Body of pancreas (tissue), 4 donors: Measurements from ENCODE around the gene OR10D3. TPM values are rescaled to one million over a fixed set of nuclear protein-coding genes. Genes with fewer than 3 reads are reported as not detected.

Experiments used
- ATAC-seq: fragments of 150-250 bp; one replicate; pipeline ENCODE4 v1.9.1; 2016
- DNase-seq, 4 donors: peaks; one replicate each; pipeline ENCODE4 v3.0.0-alpha.2; 2019
- H3K27ac ChIP-seq, 4 donors: fragments of 200-600 bp; sonication (generic); 1 replicate in 3 of 4; 2 replicates in 1 of 4; pipeline versions ENCODE4 v1.5.1 to v1.6.1; 2016 to 2019; ENCODE audit warnings: mild to moderate bottlenecking in 1 of 4, mixed read lengths in 1 of 4, moderate library complexity in 1 of 4
- H3K27me3 ChIP-seq, 2 donors: fragments of 200-600 bp; sonication (generic); one replicate each; pipeline ENCODE4 v1.6.0; 2016; ENCODE audit warnings: mild to moderate bottlenecking in 1 of 2
- H3K36me3 ChIP-seq, 2 donors: fragments of 200-600 bp; sonication (generic); replicated peaks in 1 of 2; 2 replicates each; pipeline ENCODE4 v1.5.1; 2016; ENCODE audit warnings: low read depth in 2 of 2; ENCODE audit not compliant: insufficient read depth in 1 of 2
- H3K4me1 ChIP-seq: fragments of 200-600 bp; sonication (generic); one replicate; pipeline ENCODE4 v1.6.0; 2016
- H3K4me3 ChIP-seq, 2 donors: fragments of 200-600 bp; sonication (generic); 1 replicate in 1 of 2; 2 replicates in 1 of 2; pipeline ENCODE4 v1.5.1; 2016 to 2019
- H3K9me3 ChIP-seq, 3 donors: fragments of 200-600 bp; sonication (generic); 1 replicate in 2 of 3; 2 replicates in 1 of 3; pipeline ENCODE4 v1.5.1; 2016
- POLR2A ChIP-seq, 3 donors: fragments of 450-650 bp; IDR thresholded peaks; one replicate each; pipeline ENCODE4 v1.6.1; 2016; ENCODE audit warnings: antibody characterized with exemption in 3 of 3, mild to moderate bottlenecking in 2 of 3
- whole genome bisulfite sequencing, 2 donors: methylation state at CpG; one replicate each; pipeline ENCODE4 v1.1.5; 2017; 5-methylcytosine and 5-hydroxymethylcytosine counted together
- intact Hi-C: fragments of 100-400 bp; cut with DNase I; formaldehyde crosslinking; loops from one replicate; pipeline ENCODE4 v1.15.1; 2023
- total RNA-seq, 2 donors: library from RNA; depleted of rRNA; stranded (reverse); fragments of >200 nt; gene quantifications; one replicate each; pipeline ENCODE4 v1.1.0, GENCODE V29; 2016
- TF ChIP-seq, protein P1 (sequence below), 7 experiments: fragments of 450-650 bp in 4 of 7; fragments of 200-600 bp in 3 of 7; sonication (generic) in 3 of 7; IDR thresholded peaks; one replicate each; pipeline ENCODE4 v1.5.1; 2016 to 2019; ENCODE audit warnings: antibody characterized with exemption in 7 of 7

OR10D3 gene
- total RNA-seq, 2 donors from 2014 or later = not detected

- intact Hi-C loops = no loop called here
- ATAC-seq (no peak), DNase-seq (no peak)
- Histone ChIP-seq H3K4me3 (no peak overlapping the region), H3K27ac (no peak overlapping the region), H3K36me3 (no peaks in the 10 kb centered on the region), H3K4me1 (no peaks in the 10 kb centered on the region), H3K9me3 (no peaks in the 10 kb centered on the region), H3K27me3 (no peaks in the 10 kb centered on the region)
- no peak for TF ChIP-seq POLR2A (IDR thresholded peaks at IDR 0.05)
- TF ChIP-seq, protein P1, sequence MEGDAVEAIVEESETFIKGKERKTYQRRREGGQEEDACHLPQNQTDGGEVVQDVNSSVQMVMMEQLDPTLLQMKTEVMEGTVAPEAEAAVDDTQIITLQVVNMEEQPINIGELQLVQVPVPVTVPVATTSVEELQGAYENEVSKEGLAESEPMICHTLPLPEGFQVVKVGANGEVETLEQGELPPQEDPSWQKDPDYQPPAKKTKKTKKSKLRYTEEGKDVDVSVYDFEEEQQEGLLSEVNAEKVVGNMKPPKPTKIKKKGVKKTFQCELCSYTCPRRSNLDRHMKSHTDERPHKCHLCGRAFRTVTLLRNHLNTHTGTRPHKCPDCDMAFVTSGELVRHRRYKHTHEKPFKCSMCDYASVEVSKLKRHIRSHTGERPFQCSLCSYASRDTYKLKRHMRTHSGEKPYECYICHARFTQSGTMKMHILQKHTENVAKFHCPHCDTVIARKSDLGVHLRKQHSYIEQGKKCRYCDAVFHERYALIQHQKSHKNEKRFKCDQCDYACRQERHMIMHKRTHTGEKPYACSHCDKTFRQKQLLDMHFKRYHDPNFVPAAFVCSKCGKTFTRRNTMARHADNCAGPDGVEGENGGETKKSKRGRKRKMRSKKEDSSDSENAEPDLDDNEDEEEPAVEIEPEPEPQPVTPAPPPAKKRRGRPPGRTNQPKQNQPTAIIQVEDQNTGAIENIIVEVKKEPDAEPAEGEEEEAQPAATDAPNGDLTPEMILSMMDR (IDR thresholded peaks at IDR 0.05) = no peak
- 90 to 92% methylated on average over 13 to 17 of the region's 40 CpGs for WGBS, 2 donors
These were observed 12.2 kb upstream of the OR10D3 start for GRCh38 chr11:124170801-124171586.

DNA sequence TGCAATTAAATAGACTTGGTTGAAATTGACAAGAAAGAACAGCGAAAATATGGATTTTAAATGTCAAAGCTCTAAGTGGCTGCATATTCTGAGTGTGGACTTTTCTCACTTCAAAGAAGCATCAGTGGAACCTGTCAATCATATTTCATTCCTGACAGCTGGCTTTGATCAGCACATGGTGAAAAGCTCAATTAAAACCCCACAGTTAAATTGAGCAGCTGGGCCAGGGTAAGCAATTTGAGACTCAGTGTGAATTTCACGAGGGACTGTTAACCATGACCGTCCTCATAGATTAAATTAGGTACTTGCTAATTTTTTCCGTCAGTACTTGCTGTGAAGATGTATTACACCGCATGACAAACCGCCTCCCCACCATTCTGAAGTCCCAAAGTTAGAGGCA is 11.0 kb upstream of the OR10D3 start:
- Histone ChIP-seq H3K9me3 (no peaks in the 10 kb centered on the region), H3K36me3 (no peaks in the 10 kb centered on the region), H3K4me3 (no peak overlapping the region), H3K27ac (no peak overlapping the region), H3K27me3 (no peaks in the 10 kb centered on the region), H3K4me1 (no peaks in the 10 kb centered on the region)
- WGBS, 2 donors = 83 to 85% methylated on average over 6 of the region's 6 CpGs
- no peak for ATAC-seq
- DNase-seq = no peak
- TF ChIP-seq, protein P1 (IDR thresholded peaks at IDR 0.05) = no peak
- intact Hi-C loops = no loop called here

- 92 to 93% methylated on average over 1 of the region's 1 CpG for WGBS, 2 donors
- TF ChIP-seq, protein P1 (IDR thresholded peaks at IDR 0.05) = no peak
- TF ChIP-seq POLR2A (IDR thresholded peaks at IDR 0.05) = no peak
- intact Hi-C loops = no loop called here
- H3K9me3 ChIP-seq = no peaks in the 10 kb centered on the region
- no peaks in the 10 kb centered on the region for H3K36me3 ChIP-seq
- H3K4me1 ChIP-seq = no peaks in the 10 kb centered on the region
- no peaks in the 10 kb centered on the region for H3K27me3 ChIP-seq
- no peak overlapping the region for H3K27ac ChIP-seq
- no peak overlapping the region for H3K4me3 ChIP-seq
- ATAC-seq (no peak), DNase-seq (no peak)
These were observed 10.5 kb upstream of the OR10D3 start for GRCh38 chr11:124172599-124172998.

- no peak for ATAC-seq
- WGBS, 2 donors = 39 to 54% methylated on average over 4 of the region's 4 CpGs
- no peak for TF ChIP-seq POLR2A (IDR thresholded peaks at IDR 0.05)
- TF ChIP-seq, protein P1 (IDR thresholded peaks at IDR 0.05) = no peak
- Histone ChIP-seq H3K36me3 (no peaks in the 10 kb centered on the region), H3K4me3 (no peak overlapping the region), H3K27me3 (no peaks in the 10 kb centered on the region), H3K9me3 (no peaks in the 10 kb centered on the region), H3K27ac (no peak overlapping the region), H3K4me1 (no peaks in the 10 kb centered on the region)
- DNase-seq = peak in 1 of 4 donors; percentile 23
- intact Hi-C loops = no loop called here
These were observed 9.1 kb upstream of the OR10D3 start for GRCh38 chr11:124174001-124174583.
